GM18505 (cell line): ENCODE results near the gene DST.

Source experiments
- ATAC-seq: cut with Tn5 transposase; IDR thresholded peaks from one replicate; pipeline ENCODE4 v1.9.1; 2021; ENCODE audit not compliant: unreplicated experiment
- POLR2A ChIP-seq: IDR thresholded peaks from 4 replicates; pipeline ENCODE4 v1.6.1; 2011; ENCODE audit warnings: borderline replicate concordance; ENCODE audit not compliant: insufficient read depth, insufficient read length; ENCODE audit errors: extremely low read depth

Gene DST

GRCh38 chr6:56642366-56643261, at the start of gene DST:
DST (minus strand) TSS chr6:56642889.
- ATAC-seq: no peak
- TF ChIP-seq POLR2A: no peak

DNA sequence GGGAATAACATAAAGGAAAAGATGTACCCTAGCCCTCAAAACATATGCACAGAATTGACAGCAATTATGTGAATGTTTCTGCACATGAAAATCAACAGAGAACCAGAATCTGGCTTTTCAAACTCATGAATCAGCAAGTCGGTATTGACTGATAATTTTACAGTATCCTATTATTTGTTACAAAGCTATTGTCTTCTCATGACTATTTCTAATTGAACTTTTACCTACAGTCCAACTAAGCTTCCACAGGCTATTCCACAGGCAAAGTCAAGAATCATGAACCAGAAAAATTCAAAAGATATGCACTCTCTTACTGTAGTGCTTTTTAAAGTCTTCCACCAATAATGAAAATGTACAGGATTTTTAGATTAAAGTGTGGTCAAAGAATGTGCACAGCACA, 49.1 kb upstream of the DST start:
- TF ChIP-seq POLR2A: no peak
- no peak for ATAC-seq

DNA sequence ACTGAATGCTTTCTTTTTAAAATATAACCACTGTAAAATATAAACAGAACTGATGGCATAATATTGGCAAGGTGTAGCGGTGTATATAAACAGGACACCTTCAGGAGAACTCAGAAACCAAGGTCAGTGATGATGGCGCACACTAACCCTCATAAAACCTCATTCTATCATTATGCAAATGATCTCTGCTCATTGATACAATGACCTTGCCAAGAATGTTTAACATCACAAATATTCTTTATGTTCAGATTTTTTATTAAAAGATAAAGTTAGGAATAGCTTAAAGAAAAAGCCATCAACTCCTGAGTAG, 48.6 kb upstream of the DST start:
- TF ChIP-seq POLR2A: no peak
- no peak for ATAC-seq

- no peak for TF ChIP-seq POLR2A
- no peak for ATAC-seq
These were observed 48.0 kb upstream of the DST start for GRCh38 chr6:56690519-56691285.

GRCh38 chr6:56689663-56690062, 47.0 kb upstream of the DST start:
- no peak for TF ChIP-seq POLR2A
- ATAC-seq: no peak

GRCh38 chr6:56689114-56689513, 46.4 kb upstream of the DST start:
- TF ChIP-seq POLR2A: no peak
- peak; percentile 75 for ATAC-seq

DNA sequence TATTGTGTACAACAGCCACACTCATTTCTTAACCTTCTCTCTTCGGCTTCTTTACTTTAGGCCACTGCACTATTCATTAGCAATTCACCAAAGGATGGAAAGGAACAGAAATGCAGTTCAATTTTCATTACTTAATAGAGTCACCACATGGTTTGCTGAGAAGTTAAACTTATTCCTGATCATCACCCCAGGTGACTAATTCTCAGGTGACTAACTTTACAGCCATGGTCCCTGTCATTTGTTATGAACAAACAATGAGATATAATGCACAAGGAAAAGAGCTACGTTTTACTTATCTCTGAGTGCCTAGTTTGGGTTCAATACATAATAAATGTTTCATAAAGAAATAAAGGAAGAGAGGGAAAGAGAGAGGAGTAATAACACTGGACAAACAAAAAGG, 45.8 kb upstream of the DST start:
- TF ChIP-seq POLR2A: no peak
- no peak for ATAC-seq

DNA sequence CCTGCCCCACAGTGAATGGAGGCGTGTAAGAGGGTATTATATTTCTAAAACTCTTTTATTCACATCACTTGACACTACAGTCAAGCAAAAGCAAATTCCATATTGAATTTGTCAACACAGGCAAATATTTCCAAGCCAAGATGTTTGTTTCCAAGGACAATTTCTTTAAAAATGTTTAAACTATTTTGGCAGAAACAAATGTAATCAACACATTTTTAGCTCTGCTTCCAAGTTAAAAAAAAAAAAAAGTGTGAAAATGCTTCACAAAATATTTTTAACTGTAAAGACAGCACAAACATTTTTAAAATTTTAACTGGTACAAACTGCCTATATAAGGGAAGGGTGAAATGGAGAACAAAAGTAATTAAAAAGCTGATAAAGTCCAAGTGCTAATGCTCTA, 44.9 kb upstream of the DST start:
- no peak for ATAC-seq
- no peak for TF ChIP-seq POLR2A

- ATAC-seq: no peak
- TF ChIP-seq POLR2A: no peak
These were observed 43.7 kb upstream of the DST start for GRCh38 chr6:56686429-56686828.

DNA sequence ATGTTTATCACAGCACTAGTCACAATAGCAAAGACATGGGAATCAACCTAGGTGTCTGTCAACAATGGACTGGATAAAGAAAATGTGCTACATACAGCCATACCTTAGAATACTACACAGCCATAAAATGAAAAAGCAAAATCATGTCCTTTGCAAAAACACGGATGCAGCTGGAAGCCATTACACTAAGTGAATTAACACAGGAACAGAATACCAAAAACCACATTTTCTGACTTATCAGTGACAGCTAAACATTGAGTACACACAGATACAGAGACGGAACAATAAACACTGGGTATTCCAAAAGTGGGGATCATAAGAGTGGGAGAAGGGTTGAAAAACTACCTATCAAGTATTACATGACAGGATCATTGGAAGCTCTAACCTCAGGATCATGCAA, 43.3 kb upstream of the DST start:
- no peak for TF ChIP-seq POLR2A
- ATAC-seq: no peak

DNA sequence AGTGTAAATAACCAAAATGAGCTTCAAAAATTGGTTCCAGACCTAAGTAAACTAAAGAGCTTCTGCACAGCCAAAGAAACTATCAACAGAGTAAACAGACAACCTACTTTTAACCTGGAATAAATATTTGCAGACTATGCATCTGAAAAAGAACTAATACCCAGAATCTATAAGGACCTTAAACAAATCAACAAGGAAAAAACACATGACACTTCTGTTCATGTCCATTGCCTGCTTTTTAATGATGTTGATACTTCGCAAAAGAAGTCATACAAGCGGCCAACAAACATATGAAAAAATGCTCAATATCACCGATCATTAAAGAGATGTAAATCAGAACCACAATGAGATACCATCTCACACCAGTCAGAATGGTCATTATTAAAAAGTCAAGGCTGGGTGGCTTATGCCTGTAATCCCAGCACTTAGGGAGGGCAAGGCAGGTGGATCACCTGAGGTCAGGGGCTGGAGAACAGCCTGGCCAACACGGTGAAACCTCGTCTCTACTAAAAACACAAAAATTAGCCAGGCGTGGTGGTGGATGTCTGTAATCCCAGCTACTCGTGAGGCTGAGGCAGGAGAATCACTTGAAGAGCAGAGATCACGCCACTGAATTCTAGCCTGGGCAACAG, 42.5 kb upstream of the DST start:
- ATAC-seq: no peak
- TF ChIP-seq POLR2A: no peak

DNA sequence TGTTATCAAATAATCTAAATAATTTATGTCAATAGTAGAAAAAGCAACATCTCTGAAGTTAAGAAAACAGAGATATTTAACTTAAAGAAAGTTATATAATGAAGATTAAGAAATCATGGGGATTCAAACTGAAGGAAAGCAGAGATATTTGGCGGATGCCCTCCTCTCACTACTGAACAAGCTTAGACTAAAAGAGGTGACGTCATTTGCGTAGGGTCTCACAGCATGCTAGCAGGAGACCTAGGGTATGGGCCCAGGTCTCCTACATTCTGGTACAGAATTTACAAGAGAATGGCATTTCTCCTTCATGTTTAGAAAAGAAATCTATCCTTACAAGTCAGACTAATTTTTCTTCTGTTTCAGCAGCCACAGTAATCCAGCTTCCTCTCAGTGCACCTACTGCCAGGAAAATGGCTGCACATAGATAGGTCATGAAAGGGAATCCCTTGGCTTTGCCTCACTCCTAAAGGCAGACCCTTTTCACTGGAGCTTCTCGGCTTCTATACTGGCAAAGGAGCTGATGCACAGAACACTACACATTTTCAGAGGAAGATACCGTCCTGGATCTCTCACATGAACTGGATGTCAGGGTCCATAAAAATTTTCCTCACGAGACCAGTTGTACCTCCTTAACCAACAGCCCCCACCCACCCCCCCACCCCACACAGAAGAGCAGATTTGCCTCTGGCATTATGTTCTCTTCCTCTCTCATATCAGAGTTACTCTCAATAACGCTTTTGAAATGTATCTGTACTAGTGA, 41.8 kb upstream of the DST start:
- ATAC-seq: no peak
- TF ChIP-seq POLR2A: no peak

GRCh38 chr6:56683882-56684281, 41.2 kb upstream of the DST start:
- no peak for TF ChIP-seq POLR2A
- no peak for ATAC-seq
